ENCODE data around the gene SNRNP48.

Gene SNRNP48, protein sequence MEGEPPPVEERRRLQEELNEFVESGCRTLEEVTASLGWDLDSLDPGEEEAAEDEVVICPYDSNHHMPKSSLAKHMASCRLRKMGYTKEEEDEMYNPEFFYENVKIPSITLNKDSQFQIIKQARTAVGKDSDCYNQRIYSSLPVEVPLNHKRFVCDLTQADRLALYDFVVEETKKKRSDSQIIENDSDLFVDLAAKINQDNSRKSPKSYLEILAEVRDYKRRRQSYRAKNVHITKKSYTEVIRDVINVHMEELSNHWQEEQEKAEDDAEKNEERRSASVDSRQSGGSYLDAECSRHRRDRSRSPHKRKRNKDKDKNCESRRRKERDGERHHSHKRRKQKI

GRCh38 chr6:7589949-7590917, at the start of gene SNRNP48:
Gene SNRNP48, plus strand, starts transcription at chr6:7590198. Its CDS starts 60 bp downstream, at chr6:7590258.
- Histone ChIP-seq H3K36me3 (ENCODE audit: control insufficient read depth, insufficient read depth, low read length) (peaks cover 28% of the 10 kb centered on the region), H3K9ac (ENCODE audit: low read length) (peak within 1 kb of the TSS; percentile 92)

GRCh38 chr6:7540595-7540994, 49.4 kb upstream of the SNRNP48 start:
- peaks cover 24% of the 10 kb centered on the region for H3K4me1 ChIP-seq (ENCODE audit: control insufficient read depth, insufficient read depth, low read length)
- no peaks in the 10 kb centered on the region for H3K36me3 ChIP-seq (ENCODE audit: control insufficient read depth, insufficient read depth, low read length)
- no peaks in the 10 kb centered on the region for H3K9me3 ChIP-seq (ENCODE audit: control insufficient read depth, insufficient read depth, low read depth, low read length)
- no peak overlapping the region for H3K9ac ChIP-seq (ENCODE audit: low read length)
- H3K27ac ChIP-seq (ENCODE audit: low read depth, low read length), result peak overlapping the region; percentile 32; the same call in 1 of the 2 replicates
- peak overlapping the region; percentile 78 for H3K4me3 ChIP-seq (ENCODE audit: low read depth, low read length)
- peaks cover 14% of the 10 kb centered on the region; the same call in 1 of the 2 replicates for H3K27me3 ChIP-seq (ENCODE audit: control insufficient read depth, insufficient read depth, low read length)

More at GRCh38 chr6:7589949-7590917, at the start of gene SNRNP48:
- Histone ChIP-seq H3K4me3 (ENCODE audit: low read depth, low read length) (peak within 1 kb of the TSS; percentile 92), H3K9me3 (ENCODE audit: control insufficient read depth, insufficient read depth, low read depth, low read length) (no peaks in the 10 kb centered on the region), H3K4me1 (ENCODE audit: control insufficient read depth, insufficient read depth, low read length) (peaks cover 3% of the 10 kb centered on the region; the same call in 1 of the 2 replicates), H3K27ac (ENCODE audit: low read depth, low read length) (peak within 1 kb of the TSS; percentile 76; the same call in 1 of the 2 replicates), H3K27me3 (ENCODE audit: control insufficient read depth, insufficient read depth, low read length) (no peaks in the 10 kb centered on the region)

GRCh38 chr6:7541175-7542064, 48.6 kb upstream of the SNRNP48 start, which contains the start of gene DSP:
Gene DSP, plus strand, starts transcription at chr6:7541671. Its CDS starts 245 bp downstream, at chr6:7541916.
- peaks cover 30% of the 10 kb centered on the region for H3K4me1 ChIP-seq (ENCODE audit: control insufficient read depth, insufficient read depth, low read length)
- H3K9me3 ChIP-seq (ENCODE audit: control insufficient read depth, insufficient read depth, low read depth, low read length), result no peaks in the 10 kb centered on the region
- peak within 1 kb of the TSS; percentile 99 for H3K9ac ChIP-seq (ENCODE audit: low read length)
- H3K27ac ChIP-seq (ENCODE audit: low read depth, low read length), result peak within 1 kb of the TSS; percentile 93; the same call in 1 of the 2 replicates
- H3K4me3 ChIP-seq (ENCODE audit: low read depth, low read length), result peak within 1 kb of the TSS; percentile 78
- H3K27me3 ChIP-seq (ENCODE audit: control insufficient read depth, insufficient read depth, low read length), result peaks cover 14% of the 10 kb centered on the region; the same call in 1 of the 2 replicates
- H3K36me3 ChIP-seq (ENCODE audit: control insufficient read depth, insufficient read depth, low read length), result no peaks in the 10 kb centered on the region

DNA sequence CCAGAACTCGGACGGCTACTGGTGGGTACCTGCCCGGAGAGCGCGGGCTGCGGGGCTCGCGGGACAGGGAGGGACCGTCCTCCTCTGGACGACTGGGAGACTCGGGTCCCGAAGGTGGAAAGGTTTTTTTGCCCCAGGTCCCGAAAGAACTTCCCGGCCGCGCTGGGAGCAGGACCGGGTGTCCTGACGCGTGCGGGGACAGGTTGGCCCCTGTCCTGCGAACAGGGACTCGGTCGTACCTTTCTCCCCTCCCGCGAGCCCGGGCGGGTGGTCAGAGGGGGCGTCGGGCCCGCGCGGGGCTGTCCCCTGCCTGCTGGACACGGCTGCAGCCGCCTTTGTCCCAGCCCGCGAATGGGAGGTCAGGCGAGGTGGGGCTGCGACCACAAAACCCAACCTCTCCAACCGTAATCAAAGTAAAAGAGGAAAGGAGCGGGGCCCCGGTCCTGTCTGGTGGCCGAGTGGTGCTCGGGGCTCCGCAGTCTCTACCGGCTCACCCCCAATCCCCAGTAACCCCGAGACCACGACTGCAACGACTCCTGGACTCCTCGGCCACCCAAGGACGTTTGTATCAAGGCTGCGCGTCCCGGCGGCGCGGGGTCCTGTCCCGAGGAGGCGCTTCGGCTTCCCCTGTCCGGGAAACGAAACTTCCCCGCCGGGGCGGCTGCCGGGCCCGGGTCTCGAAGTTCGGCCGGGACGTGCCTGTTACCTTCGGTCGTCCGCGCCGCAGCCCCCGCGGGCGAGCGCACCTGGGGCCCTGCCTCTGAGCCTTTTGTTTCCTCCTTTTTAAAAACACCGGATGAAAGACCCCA, 47.7 kb upstream of the SNRNP48 start:
- Histone ChIP-seq H3K27me3 (ENCODE audit: control insufficient read depth, insufficient read depth, low read length) (peaks cover 14% of the 10 kb centered on the region; the same call in 1 of the 2 replicates), H3K27ac (ENCODE audit: low read depth, low read length) (peak overlapping the region; percentile 93; the same call in 1 of the 2 replicates), H3K9me3 (ENCODE audit: control insufficient read depth, insufficient read depth, low read depth, low read length) (no peaks in the 10 kb centered on the region), H3K9ac (ENCODE audit: low read length) (peak overlapping the region; percentile 99), H3K4me1 (ENCODE audit: control insufficient read depth, insufficient read depth, low read length) (peaks cover 39% of the 10 kb centered on the region), H3K4me3 (ENCODE audit: low read depth, low read length) (peak overlapping the region; percentile 78), H3K36me3 (ENCODE audit: control insufficient read depth, insufficient read depth, low read length) (peaks cover 4% of the 10 kb centered on the region; the same call in 1 of the 2 replicates)

DNA sequence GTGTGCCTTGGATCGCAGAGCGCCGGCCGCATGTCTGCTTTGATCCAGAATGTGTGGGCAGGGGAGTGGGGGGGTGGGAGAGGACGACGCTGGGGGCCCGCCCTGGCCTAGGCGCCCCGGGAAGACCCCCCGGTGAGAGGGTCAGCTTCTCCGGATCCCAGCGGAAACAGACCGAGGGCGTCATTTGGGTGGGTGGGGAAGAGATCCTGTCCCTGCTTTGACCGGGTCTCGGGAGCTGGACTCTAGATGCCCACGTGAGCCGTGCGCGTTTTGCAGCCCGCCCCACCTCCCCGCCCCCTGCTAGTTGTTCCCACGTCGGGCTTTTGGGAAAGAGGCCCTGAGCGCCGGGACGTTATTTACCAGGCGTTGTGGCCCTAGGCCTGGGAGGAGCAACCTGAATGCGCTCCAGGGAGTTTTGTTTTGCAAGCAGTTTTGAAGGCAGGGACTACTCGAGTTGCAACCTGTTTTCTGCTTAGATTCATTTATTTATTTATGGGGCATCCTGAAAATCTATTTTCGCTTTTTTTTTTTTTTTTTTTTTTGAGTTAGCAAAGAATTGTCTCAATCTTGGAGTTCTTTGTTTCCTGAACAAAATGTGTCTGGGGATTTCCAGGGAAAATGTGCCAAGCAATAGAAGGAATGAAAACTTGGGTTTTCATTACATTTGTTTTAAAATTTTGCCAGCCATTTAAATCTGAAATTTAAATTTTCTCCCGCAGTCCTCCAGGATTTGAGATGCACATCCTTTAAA, 46.9 kb upstream of the SNRNP48 start:
- Histone ChIP-seq H3K4me3 (ENCODE audit: low read depth, low read length) (peak overlapping the region; percentile 78), H3K9ac (ENCODE audit: low read length) (peak overlapping the region; percentile 99), H3K36me3 (ENCODE audit: control insufficient read depth, insufficient read depth, low read length) (peaks cover 4% of the 10 kb centered on the region; the same call in 1 of the 2 replicates), H3K27me3 (ENCODE audit: control insufficient read depth, insufficient read depth, low read length) (peaks cover 14% of the 10 kb centered on the region; the same call in 1 of the 2 replicates), H3K9me3 (ENCODE audit: control insufficient read depth, insufficient read depth, low read depth, low read length) (no peaks in the 10 kb centered on the region), H3K4me1 (ENCODE audit: control insufficient read depth, insufficient read depth, low read length) (peaks cover 43% of the 10 kb centered on the region), H3K27ac (ENCODE audit: low read depth, low read length) (peak overlapping the region; percentile 93; the same call in 1 of the 2 replicates)

DNA sequence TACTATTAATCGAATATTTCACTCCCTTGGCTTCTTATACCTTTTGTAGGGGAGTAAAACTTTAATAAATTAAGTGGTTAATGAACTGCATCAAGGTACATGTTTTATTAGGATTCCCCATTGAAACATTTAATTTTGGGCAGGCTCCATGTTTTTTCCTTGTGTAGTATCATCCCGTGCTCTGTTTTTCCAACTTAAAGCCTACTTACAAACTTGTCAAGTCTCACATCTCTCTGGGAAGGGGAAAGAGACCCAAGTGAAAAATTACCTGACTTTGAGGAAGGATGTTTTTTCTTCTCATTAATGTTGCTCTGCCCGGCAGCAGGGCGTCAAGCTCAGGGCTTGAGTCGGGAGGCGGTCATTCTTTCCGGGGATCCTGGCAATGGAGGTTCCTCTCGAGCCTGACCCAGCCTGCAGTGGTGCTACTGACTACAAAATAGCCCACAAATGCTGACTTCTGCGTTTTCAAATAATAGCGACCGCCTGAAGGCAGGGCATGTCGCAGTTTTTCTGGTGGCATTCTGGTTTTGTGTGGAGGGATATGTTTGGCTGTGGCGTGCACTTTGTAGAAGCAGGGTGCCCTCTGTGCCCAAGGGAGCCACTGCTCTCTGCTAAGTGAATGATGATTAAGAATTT, 46.1 kb upstream of the SNRNP48 start:
- H3K9me3 ChIP-seq (ENCODE audit: control insufficient read depth, insufficient read depth, low read depth, low read length), result no peaks in the 10 kb centered on the region
- no peak overlapping the region; the same call in 1 of the 2 replicates for H3K27ac ChIP-seq (ENCODE audit: low read depth, low read length)
- H3K4me1 ChIP-seq (ENCODE audit: control insufficient read depth, insufficient read depth, low read length), result peaks cover 52% of the 10 kb centered on the region
- H3K36me3 ChIP-seq (ENCODE audit: control insufficient read depth, insufficient read depth, low read length), result peaks cover 4% of the 10 kb centered on the region; the same call in 1 of the 2 replicates
- H3K4me3 ChIP-seq (ENCODE audit: low read depth, low read length), result peak overlapping the region; percentile 78
- peak overlapping the region; percentile 43 for H3K9ac ChIP-seq (ENCODE audit: low read length)
- H3K27me3 ChIP-seq (ENCODE audit: control insufficient read depth, insufficient read depth, low read length), result peaks cover 14% of the 10 kb centered on the region; the same call in 1 of the 2 replicates

- peaks cover 4% of the 10 kb centered on the region; the same call in 1 of the 2 replicates for H3K36me3 ChIP-seq (ENCODE audit: control insufficient read depth, insufficient read depth, low read length)
- no peaks in the 10 kb centered on the region for H3K9me3 ChIP-seq (ENCODE audit: control insufficient read depth, insufficient read depth, low read depth, low read length)
- H3K4me3 ChIP-seq (ENCODE audit: low read depth, low read length), result peak overlapping the region; percentile 78; the same call in 1 of the 2 replicates
- peaks cover 14% of the 10 kb centered on the region; the same call in 1 of the 2 replicates for H3K27me3 ChIP-seq (ENCODE audit: control insufficient read depth, insufficient read depth, low read length)
- peak overlapping the region; percentile 32 for H3K9ac ChIP-seq (ENCODE audit: low read length)
- H3K27ac ChIP-seq (ENCODE audit: low read depth, low read length), result no peak overlapping the region
- peaks cover 52% of the 10 kb centered on the region for H3K4me1 ChIP-seq (ENCODE audit: control insufficient read depth, insufficient read depth, low read length)
Observed at GRCh38 chr6:7544597-7544996, 45.4 kb upstream of the SNRNP48 start.

GRCh38 chr6:7545316-7546019, 44.5 kb upstream of the SNRNP48 start:
- no peak overlapping the region for H3K27ac ChIP-seq (ENCODE audit: low read depth, low read length)
- H3K27me3 ChIP-seq (ENCODE audit: control insufficient read depth, insufficient read depth, low read length), result peaks cover 5% of the 10 kb centered on the region; the same call in 1 of the 2 replicates

More at GRCh38 chr6:7545316-7546019, 44.5 kb upstream of the SNRNP48 start:
- Histone ChIP-seq H3K9me3 (ENCODE audit: control insufficient read depth, insufficient read depth, low read depth, low read length) (no peaks in the 10 kb centered on the region), H3K4me1 (ENCODE audit: control insufficient read depth, insufficient read depth, low read length) (peaks cover 52% of the 10 kb centered on the region), H3K36me3 (ENCODE audit: control insufficient read depth, insufficient read depth, low read length) (peaks cover 4% of the 10 kb centered on the region; the same call in 1 of the 2 replicates), H3K4me3 (ENCODE audit: low read depth, low read length) (peak overlapping the region; percentile 13; the same call in 1 of the 2 replicates), H3K9ac (ENCODE audit: low read length) (no peak overlapping the region)
